MM.1S (cell line): Measurements from ENCODE around the gene COL8A2.

Experiments used
- DNase-seq: peaks from one replicate; pipeline ENCODE4 v3.0.0-alpha.2; 2015
- H2AFZ ChIP-seq: fragments of 300-600 bp; sonication (generic); 2 replicates; pipeline ENCODE4 v1.6.0; 2016; ENCODE audit warnings: antibody characterized with exemption, low read length
- H3F3A ChIP-seq: fragments of 300-600 bp; sonication (generic); 2 replicates; pipeline ENCODE4 v1.6.1; 2016; ENCODE audit warnings: mild to moderate bottlenecking, antibody characterized with exemption, low read length, moderate library complexity, mixed read lengths; ENCODE audit not compliant: insufficient read depth
- H3K27ac ChIP-seq: fragments of 300-600 bp; sonication (generic); 2 replicates; pipeline ENCODE4 v1.5.1; 2016; ENCODE audit warnings: mild to moderate bottlenecking, low read length
- H3K27me3 ChIP-seq: fragments of 300-600 bp; sonication (generic); replicated peaks from 2 replicates; pipeline ENCODE4 v1.6.0; 2016; ENCODE audit warnings: low read length; ENCODE audit not compliant: insufficient read depth
- H3K36me3 ChIP-seq: fragments of 300-600 bp; sonication (generic); replicated peaks from 2 replicates; pipeline ENCODE4 v1.6.1; 2016; ENCODE audit warnings: mild to moderate bottlenecking, low read length, mixed read lengths; ENCODE audit not compliant: insufficient read depth
- H3K4me1 ChIP-seq: fragments of 300-600 bp; sonication (generic); 2 replicates; pipeline ENCODE4 v1.6.1; 2016; ENCODE audit warnings: low read length, mixed read lengths
- H3K4me2 ChIP-seq: fragments of 300-600 bp; sonication (generic); 2 replicates; pipeline ENCODE4 v1.6.0; 2016; ENCODE audit warnings: low read depth, low read length
- H3K4me3 ChIP-seq: fragments of 300-600 bp; sonication (generic); 2 replicates; pipeline ENCODE4 v1.5.1; 2016; ENCODE audit warnings: low read length, mixed read lengths
- H3K79me2 ChIP-seq: fragments of 300-600 bp; sonication (generic); 2 replicates; pipeline ENCODE4 v1.6.1; 2016; ENCODE audit warnings: mixed run types, low read length, mixed read lengths
- H3K9ac ChIP-seq: fragments of 300-600 bp; sonication (generic); 2 replicates; pipeline ENCODE4 v1.6.1; 2016; ENCODE audit warnings: low read length, mixed read lengths
- H3K9me2 ChIP-seq: fragments of 300-600 bp; sonication (generic); replicated peaks from 2 replicates; pipeline ENCODE4 v1.6.1; 2016; ENCODE audit warnings: mild to moderate bottlenecking, low read length, mixed read lengths; ENCODE audit not compliant: insufficient read depth
- H3K9me3 ChIP-seq: fragments of 300-600 bp; sonication (generic); replicated peaks from 2 replicates; pipeline ENCODE4 v1.6.1; 2016; ENCODE audit warnings: mild to moderate bottlenecking, low read length, mixed read lengths; ENCODE audit not compliant: insufficient read depth
- H4K20me1 ChIP-seq: fragments of 300-600 bp; sonication (generic); 2 replicates; pipeline ENCODE4 v1.6.1; 2016; ENCODE audit warnings: mild to moderate bottlenecking, low read length, moderate library complexity, mixed read lengths; ENCODE audit not compliant: insufficient read depth
- CTCF ChIP-seq: fragments of 300-600 bp; sonication (generic); IDR thresholded peaks from 2 replicates; pipeline ENCODE4 v1.5.1; 2016; ENCODE audit warnings: antibody characterized with exemption, low read length, mixed read lengths
- EZH2 ChIP-seq: fragments of 300-600 bp; sonication (generic); optimal IDR thresholded peaks from 2 replicates; pipeline ENCODE3; 2017; ENCODE audit warnings: low read depth, mild to moderate bottlenecking, antibody characterized with exemption, low read length, mixed read lengths
- EZH2phosphoT487 ChIP-seq: fragments of 300-600 bp; sonication (generic); IDR thresholded peaks from 2 replicates; pipeline ENCODE4 v1.6.1; 2018; ENCODE audit warnings: antibody characterized with exemption, low read length

COL8A2 gene

GRCh38 chr1:36128126-36128904 is 3.3 kb upstream of the COL8A2 start:
- no peak overlapping the region for H3K4me2 ChIP-seq

GRCh38 chr1:36126797-36127500 is 1.9 kb upstream of the COL8A2 start:
- Histone ChIP-seq H3K27ac (no peak overlapping the region), H3K9me3 (no peaks in the 10 kb centered on the region), H3F3A (no peaks in the 10 kb centered on the region), H3K4me1 (no peaks in the 10 kb centered on the region), H3K27me3 (peaks cover 31% of the 10 kb centered on the region), H3K4me3 (no peak overlapping the region), H2AFZ (no peak overlapping the region), H3K4me2 (no peak overlapping the region), H3K36me3 (no peaks in the 10 kb centered on the region), H3K9ac (no peak overlapping the region), H4K20me1 (no peaks in the 10 kb centered on the region), H3K9me2 (no peaks in the 10 kb centered on the region), H3K79me2 (no peaks in the 10 kb centered on the region)
- no peak for TF ChIP-seq CTCF
- no peak for TF ChIP-seq EZH2phosphoT487
- no peak for TF ChIP-seq EZH2
- no peak for DNase-seq

More at GRCh38 chr1:36128126-36128904, 3.3 kb upstream of the COL8A2 start:
- Histone ChIP-seq H3K9me2 (no peaks in the 10 kb centered on the region), H3K4me1 (no peaks in the 10 kb centered on the region), H3K27me3 (peaks cover 22% of the 10 kb centered on the region), H4K20me1 (no peaks in the 10 kb centered on the region), H3K27ac (no peak overlapping the region), H3K36me3 (no peaks in the 10 kb centered on the region), H2AFZ (no peak overlapping the region), H3K79me2 (no peaks in the 10 kb centered on the region), H3F3A (no peaks in the 10 kb centered on the region), H3K9ac (no peak overlapping the region), H3K4me3 (no peak overlapping the region), H3K9me3 (no peaks in the 10 kb centered on the region)
- no peak for DNase-seq
- no peak for TF ChIP-seq EZH2
- no peak for TF ChIP-seq EZH2phosphoT487
- no peak for TF ChIP-seq CTCF

DNA sequence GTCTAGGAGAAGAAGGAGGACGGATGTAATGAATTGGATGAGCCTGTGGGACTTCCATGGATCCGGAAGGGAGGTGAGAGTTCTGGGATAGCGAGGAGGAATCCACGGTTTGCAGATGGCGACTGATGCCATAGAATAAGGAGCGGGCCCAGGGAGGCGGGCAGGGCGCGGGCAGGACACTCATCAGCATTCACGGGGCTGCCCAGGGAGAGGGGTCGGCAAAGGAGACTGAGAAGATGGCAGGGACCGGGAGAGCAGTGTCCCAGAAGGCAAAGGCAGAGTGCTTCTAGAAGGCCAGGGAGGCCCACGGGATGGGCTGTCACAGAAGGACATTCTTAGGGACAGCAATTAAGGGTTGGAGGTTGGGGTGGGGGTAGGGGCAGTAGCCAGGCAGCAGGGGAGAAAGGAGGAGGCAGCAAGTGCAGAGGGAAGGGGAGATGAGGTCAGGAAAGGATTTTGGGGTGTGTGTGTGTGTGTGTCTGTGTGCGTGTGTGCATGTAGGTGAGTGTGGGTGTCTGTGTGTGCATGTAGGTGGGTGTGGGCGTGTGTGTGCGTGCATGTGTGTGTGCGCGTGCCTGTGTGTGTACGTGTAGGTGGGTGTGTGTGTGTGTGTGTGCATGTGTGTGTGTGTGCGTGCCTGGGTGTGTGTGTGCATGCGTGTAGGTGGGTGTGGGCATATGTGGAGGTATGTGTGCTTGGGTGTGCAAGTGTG is 1.1 kb upstream of the COL8A2 start:
- no peaks in the 10 kb centered on the region for H3F3A ChIP-seq
- H3K36me3 ChIP-seq: no peaks in the 10 kb centered on the region
- no peak for TF ChIP-seq EZH2phosphoT487
- TF ChIP-seq CTCF: no peak
- TF ChIP-seq EZH2: no peak
- H2AFZ ChIP-seq: no peak overlapping the region
- peaks cover 31% of the 10 kb centered on the region for H3K27me3 ChIP-seq
- H3K4me3 ChIP-seq: no peak overlapping the region
- no peak overlapping the region for H3K27ac ChIP-seq
- no peaks in the 10 kb centered on the region for H3K9me2 ChIP-seq
- no peak overlapping the region for H3K9ac ChIP-seq
- H3K4me2 ChIP-seq: no peak overlapping the region
- H3K4me1 ChIP-seq: no peaks in the 10 kb centered on the region
- DNase-seq: no peak
- H4K20me1 ChIP-seq: no peaks in the 10 kb centered on the region
- H3K9me3 ChIP-seq: no peaks in the 10 kb centered on the region
- no peaks in the 10 kb centered on the region for H3K79me2 ChIP-seq
